Measurements from ENCODE around the gene CYP8B1.

- TF ChIP-seq CTCF (IDR thresholded peaks at IDR 0.05): no peak
- no peak for TF ChIP-seq POLR2A (IDR thresholded peaks at IDR 0.05)
- TF ChIP-seq POLR2AphosphoS5 (IDR thresholded peaks at IDR 0.05; ENCODE audit: insufficient read depth in 1 of 2, low read depth in 1 of 2): no peak
These were observed 8.6 kb upstream of the CYP8B1 start for GRCh38 chr3:42884324-42884723.
